A549 treated with DMSO at 1 μM for 4 hours (cell line): Measurements from ENCODE around the gene DACH1. TPM values are rescaled to one million over a fixed set of nuclear protein-coding genes. Genes with fewer than 3 reads are reported as not detected.

ENCODE experiments used
- total RNA-seq: library from RNA; stranded (reverse); fragments of 200-300 nt; extraction: Qiagen RNA extraction; gene quantifications from 5 replicates; pipeline ENCODE4 v1.2.3, GENCODE V29; 2022; ENCODE audit warnings: low read depth

Gene DACH1
- total RNA-seq: not detected in 5 replicates

DNA sequence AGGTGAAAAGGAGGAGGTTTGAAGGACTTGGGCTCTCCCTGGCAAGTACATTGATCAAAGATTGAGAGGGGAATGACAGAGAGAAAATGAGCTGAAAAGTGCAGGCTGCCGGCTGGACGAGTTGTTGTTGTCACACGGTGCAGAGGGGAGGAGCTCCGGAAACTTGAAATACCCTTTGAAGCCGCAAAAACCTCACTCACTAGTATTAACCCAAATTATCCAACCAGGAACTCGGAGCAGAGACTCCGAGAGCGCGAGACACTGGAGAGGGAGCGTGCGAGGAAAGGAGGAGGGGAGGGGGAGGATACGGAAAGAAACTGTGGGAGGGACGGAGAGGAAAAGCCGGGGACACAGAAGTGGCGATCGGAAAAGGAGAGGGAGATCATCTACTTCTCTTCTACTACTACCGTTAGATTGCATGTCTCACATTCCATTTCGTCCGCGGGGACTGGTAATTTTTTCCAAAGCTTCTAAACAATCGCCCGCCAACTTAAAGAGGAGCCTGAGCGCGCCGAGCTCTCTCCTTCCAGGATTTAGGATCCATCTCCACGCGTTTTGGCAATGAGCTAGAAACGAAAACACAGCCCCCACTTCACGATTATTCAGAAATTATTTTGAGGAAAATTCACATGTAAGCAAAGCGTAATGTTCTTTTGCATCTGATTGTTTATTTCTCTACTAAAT, at the start of gene DACH1:
Gene DACH1 (minus strand): TSS at position 74 of the 684 bp plus-strand sequence.

